Dedifferentiated amniotic fluid mesenchymal stem cell (primary cell): Measurements from ENCODE around the gene NPB.

Experiments
- DNase-seq: peaks from one replicate; pipeline ENCODE4 v3.0.0-alpha.2; 2016; ENCODE audit errors: extremely low spot score

Gene NPB

GRCh38 chr17:81925860-81926450, 23.9 kb downstream of the NPB start:
- DNase-seq = no peak

GRCh38 chr17:81926451-81927151, 24.6 kb downstream of the NPB start:
- peak; percentile 68 for DNase-seq

- DNase-seq = no peak
These were observed 25.2 kb downstream of the NPB start for GRCh38 chr17:81927152-81927652.

GRCh38 chr17:81927653-81928543, 25.9 kb downstream of the NPB start, which contains the start of gene MAFG:
Gene MAFG, minus strand, starts transcription at chr17:81927735. Its CDS starts 4,550 bp downstream, at chr17:81923185.
- peak; percentile 87 for DNase-seq

GRCh38 chr17:81928544-81929252, 26.7 kb downstream of the NPB start:
- DNase-seq = no peak

GRCh38 chr17:81929253-81930141, 27.5 kb downstream of the NPB start:
- DNase-seq = no peak

- no peak for DNase-seq
These were observed 28.4 kb downstream of the NPB start for GRCh38 chr17:81930142-81931125.

GRCh38 chr17:81931189-81931556, 29.1 kb downstream of the NPB start:
- DNase-seq = no peak

- no peak for DNase-seq
These were observed 29.7 kb downstream of the NPB start for GRCh38 chr17:81931557-81932332.

- no peak for DNase-seq
These were observed 30.4 kb downstream of the NPB start for GRCh38 chr17:81932333-81932983.

GRCh38 chr17:81933178-81933699, 31.2 kb downstream of the NPB start:
- no peak for DNase-seq

- no peak for DNase-seq
These were observed 32.2 kb downstream of the NPB start for GRCh38 chr17:81934098-81934757.

- DNase-seq = no peak
These were observed 33.0 kb downstream of the NPB start for GRCh38 chr17:81934850-81935708.

- no peak for DNase-seq
These were observed 33.7 kb downstream of the NPB start for GRCh38 chr17:81935709-81936084.

GRCh38 chr17:81939218-81939617, 37.2 kb downstream of the NPB start:
- DNase-seq = no peak

- DNase-seq = no peak
These were observed 37.9 kb downstream of the NPB start for GRCh38 chr17:81939881-81940385.
